GM12874 (cell line): ENCODE measurements around the gene MED13L.

ENCODE experiments used
- CTCF ChIP-seq: IDR thresholded peaks from 2 replicates; pipeline ENCODE4 v1.5.1; 2011; ENCODE audit warnings: low read depth, mild to moderate bottlenecking, control low read depth, low read length, moderate library complexity; ENCODE audit not compliant: insufficient read depth

Gene MED13L

GRCh38 chr12:116066381-116067230, 210.9 kb downstream of the MED13L start:
- TF ChIP-seq CTCF, result peak; percentile 81

GRCh38 chr12:116065606-116066005, 211.9 kb downstream of the MED13L start:
- no peak for TF ChIP-seq CTCF

GRCh38 chr12:116064493-116064892, 213.0 kb downstream of the MED13L start:
- no peak for TF ChIP-seq CTCF

DNA sequence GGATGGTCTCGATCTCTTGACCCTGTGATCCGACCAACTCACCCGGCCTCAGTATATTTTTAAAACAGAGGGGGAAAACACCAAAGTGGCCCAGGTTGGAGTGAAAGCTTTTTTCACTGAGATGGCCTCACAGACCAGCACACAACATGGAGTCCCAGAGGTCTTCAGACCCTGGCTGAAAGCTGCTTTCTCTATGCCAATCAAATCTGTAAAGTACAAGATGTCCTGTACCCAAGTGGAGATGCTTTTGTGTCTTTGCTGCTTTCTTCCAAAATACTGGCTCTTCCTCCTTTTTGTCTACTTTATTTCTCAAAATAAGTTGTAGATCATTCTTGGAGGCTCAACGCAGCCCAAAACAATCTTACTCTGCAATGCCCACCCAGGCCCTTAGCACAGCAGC, 214.8 kb downstream of the MED13L start:
- TF ChIP-seq CTCF, result no peak

- TF ChIP-seq CTCF, result no peak
Measured at GRCh38 chr12:116060764-116061163, 216.7 kb downstream of the MED13L start.

DNA sequence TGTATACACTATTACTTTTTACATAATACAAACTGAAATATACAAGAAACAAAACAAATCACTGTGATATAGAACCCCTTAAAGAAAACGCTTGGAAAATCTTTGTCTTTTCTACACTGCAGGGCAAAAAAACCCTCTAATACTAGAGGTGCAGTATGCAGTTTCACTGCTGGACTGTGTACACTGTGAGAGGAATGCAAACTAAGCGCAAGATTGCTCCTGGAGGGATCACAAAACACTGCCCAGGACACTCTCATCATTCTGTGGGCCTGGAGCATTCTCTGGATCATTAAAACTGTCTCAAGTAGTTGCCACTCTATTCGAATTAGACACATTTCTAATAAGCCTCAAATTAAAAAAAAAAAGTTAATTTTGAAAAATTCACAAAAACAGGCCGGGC, 217.6 kb downstream of the MED13L start:
- TF ChIP-seq CTCF, result no peak

DNA sequence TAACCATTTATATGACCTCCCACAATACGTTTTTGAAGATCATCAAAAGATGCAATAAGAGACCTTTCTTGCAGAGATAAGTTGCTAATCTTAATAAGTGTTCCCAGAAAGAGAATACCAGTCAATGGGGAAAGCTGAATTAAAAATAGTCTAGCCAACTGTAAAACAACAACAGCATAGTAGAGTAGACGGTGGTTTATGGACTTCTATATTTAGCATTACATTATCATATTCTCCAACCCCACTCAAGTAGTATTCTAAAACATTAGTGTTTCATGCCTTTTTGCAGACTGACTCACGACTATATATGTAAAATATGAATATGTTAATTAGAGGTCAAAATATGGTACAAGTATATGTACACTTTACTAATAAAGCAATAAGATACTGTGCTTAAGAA, 218.9 kb downstream of the MED13L start:
- no peak for TF ChIP-seq CTCF
